C4-2B (cell line): Measurements from ENCODE around the gene DNPH1.

ENCODE experiments used
- H3K27ac ChIP-seq: fragments of 450-650 bp; 2 replicates; pipeline ENCODE4 v1.5.1; 2017
- CTCF ChIP-seq: fragments of 450-650 bp; conservative IDR thresholded peaks from 2 replicates; pipeline ENCODE4 v1.5.1; 2017; ENCODE audit warnings: mild to moderate bottlenecking
- ZFX ChIP-seq: fragments of 450-650 bp; IDR thresholded peaks from 2 replicates; pipeline ENCODE4 v1.6.1; 2017

DNPH1 gene

GRCh38 chr6:43248791-43249190, 19.5 kb upstream of the DNPH1 start:
- TF ChIP-seq ZFX (no peak), CTCF (no peak)
- H3K27ac ChIP-seq, result no peak overlapping the region

- TF ChIP-seq ZFX, result no peak
- no peak for TF ChIP-seq CTCF
Measured at GRCh38 chr6:43248101-43248500, 18.8 kb upstream of the DNPH1 start.

GRCh38 chr6:43247114-43247999, 18.1 kb upstream of the DNPH1 start:
- TF ChIP-seq ZFX (no peak), CTCF (no peak)
- no peak overlapping the region; the same call in 1 of the 2 replicates for H3K27ac ChIP-seq

More at GRCh38 chr6:43248101-43248500, 18.8 kb upstream of the DNPH1 start:
- no peak overlapping the region for H3K27ac ChIP-seq

GRCh38 chr6:43246301-43247113, 17.2 kb upstream of the DNPH1 start:
- TF ChIP-seq ZFX (no peak), CTCF (no peak)
- H3K27ac ChIP-seq, result no peak overlapping the region; the same call in 1 of the 2 replicates

- H3K27ac ChIP-seq, result no peak overlapping the region
Measured at GRCh38 chr6:43243664-43244321, 14.5 kb upstream of the DNPH1 start.

More at GRCh38 chr6:43243664-43244321, 14.5 kb upstream of the DNPH1 start:
- TF ChIP-seq CTCF (no peak), ZFX (no peak)
